ENCODE results near the gene TUT1. TPM values are rescaled to one million over a fixed set of nuclear protein-coding genes. Genes with fewer than 3 reads are reported as not detected.
"Not testable (repeated sequence)": the region's sequence is repeated elsewhere in the genome, so short reads cannot be mapped to it uniquely, and the experiment has no call there.

Gene TUT1
- total RNA-seq, 3 donors from 2014 or later (not counting 1 experiment from before 2014, with no cell fraction given) = 20.0 to 28.9 (median 26.2) TPM

DNA sequence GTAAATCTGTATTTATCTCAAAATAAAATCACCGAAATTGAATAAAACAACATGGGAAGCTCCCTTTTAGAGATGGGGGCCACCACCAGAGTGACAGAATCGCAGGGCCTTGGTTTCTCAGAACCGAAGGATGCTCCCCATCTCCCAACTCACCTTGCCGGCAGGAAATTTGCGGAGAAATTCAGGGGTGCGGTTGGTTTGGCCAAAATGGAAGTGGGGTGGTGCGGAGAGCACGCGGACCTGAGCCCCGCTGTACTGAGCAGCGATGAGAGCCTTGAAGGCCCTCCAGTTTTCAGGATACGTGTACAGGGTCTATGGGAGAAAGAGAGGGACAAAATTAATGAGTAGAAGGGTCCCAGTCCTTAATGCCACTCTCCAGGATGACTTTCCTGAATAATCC lies 18.9 kb downstream of the TUT1 start:
- intact Hi-C loops (cut with micrococcal nuclease) = loop anchor here (5.0 kb wide), 1 partner anchor 135 kb away; the partner anchor contains the start of genes BSCL2 and GNG3
- H3K4me3 ChIP-seq (ENCODE audit: low read length) = peak overlapping the region; percentile 94
- ATAC-seq (no peak), DNase-seq (no peak)
- Mint-ChIP-seq H3K4me1 (peaks cover 37 to 55% of the 10 kb centered on the region in 2 donors), H3K27me3 (ENCODE audit: low read depth in 2 of 2) (no peaks in the 10 kb centered on the region), H3K27ac (peak overlapping the region; percentile 92 to 95), H3K4me3 (peak overlapping the region; percentile 99), H3K9me3 (no peaks in the 10 kb centered on the region), H3K36me3 (peaks cover 12% of the 10 kb centered on the region)
- peak overlapping the region; percentile 80 for H3K27ac ChIP-seq (ENCODE audit: low read length)
- H3K36me3 ChIP-seq (ENCODE audit: control insufficient read depth, insufficient read depth, low read length) = peaks cover 38% of the 10 kb centered on the region
- no peaks in the 10 kb centered on the region for H3K9me3 ChIP-seq (ENCODE audit: control insufficient read depth, insufficient read depth, low read length)
- whole genome bisulfite sequencing (ENCODE audit: insufficient coverage) = 92% methylated on average over 11 of the region's 12 CpGs
- H3K4me1 ChIP-seq (ENCODE audit: control insufficient read depth, insufficient read depth, low read length) = peaks cover 27% of the 10 kb centered on the region
- TF ChIP-seq, protein P1, sequence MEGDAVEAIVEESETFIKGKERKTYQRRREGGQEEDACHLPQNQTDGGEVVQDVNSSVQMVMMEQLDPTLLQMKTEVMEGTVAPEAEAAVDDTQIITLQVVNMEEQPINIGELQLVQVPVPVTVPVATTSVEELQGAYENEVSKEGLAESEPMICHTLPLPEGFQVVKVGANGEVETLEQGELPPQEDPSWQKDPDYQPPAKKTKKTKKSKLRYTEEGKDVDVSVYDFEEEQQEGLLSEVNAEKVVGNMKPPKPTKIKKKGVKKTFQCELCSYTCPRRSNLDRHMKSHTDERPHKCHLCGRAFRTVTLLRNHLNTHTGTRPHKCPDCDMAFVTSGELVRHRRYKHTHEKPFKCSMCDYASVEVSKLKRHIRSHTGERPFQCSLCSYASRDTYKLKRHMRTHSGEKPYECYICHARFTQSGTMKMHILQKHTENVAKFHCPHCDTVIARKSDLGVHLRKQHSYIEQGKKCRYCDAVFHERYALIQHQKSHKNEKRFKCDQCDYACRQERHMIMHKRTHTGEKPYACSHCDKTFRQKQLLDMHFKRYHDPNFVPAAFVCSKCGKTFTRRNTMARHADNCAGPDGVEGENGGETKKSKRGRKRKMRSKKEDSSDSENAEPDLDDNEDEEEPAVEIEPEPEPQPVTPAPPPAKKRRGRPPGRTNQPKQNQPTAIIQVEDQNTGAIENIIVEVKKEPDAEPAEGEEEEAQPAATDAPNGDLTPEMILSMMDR (IDR thresholded peaks at IDR 0.05) = no peak
- no peaks in the 10 kb centered on the region for H3K27me3 ChIP-seq (ENCODE audit: control insufficient read depth, insufficient read depth, low read length)

- H3K27me3 ChIP-seq (ENCODE audit: control insufficient read depth, insufficient read depth, low read length); DNase-seq; H3K4me3 ChIP-seq (ENCODE audit: low read length); H3K27ac ChIP-seq (ENCODE audit: low read length); H3K9me3 ChIP-seq (ENCODE audit: control insufficient read depth, insufficient read depth, low read length); H3K27me3 Mint-ChIP-seq (ENCODE audit: low read depth in 2 of 2); H3K9me3 Mint-ChIP-seq; ATAC-seq: not testable (repeated sequence)
- Mint-ChIP-seq H3K36me3 (peaks cover 21% of the 10 kb centered on the region), H3K4me3 (peak overlapping the region; percentile 99), H3K27ac (peak overlapping the region; percentile 92 to 95), H3K4me1 (peaks cover 45 to 64% of the 10 kb centered on the region in 2 donors)
- WGBS (ENCODE audit: insufficient coverage) = 99% methylated on average over 5 of the region's 5 CpGs
- intact Hi-C loops (cut with micrococcal nuclease) = loop anchor here (5.0 kb wide), 1 partner anchor 136 kb away; the partner anchor contains the start of genes BSCL2 and GNG3
- peaks cover 40% of the 10 kb centered on the region for H3K36me3 ChIP-seq (ENCODE audit: control insufficient read depth, insufficient read depth, low read length)
- peaks cover 27% of the 10 kb centered on the region for H3K4me1 ChIP-seq (ENCODE audit: control insufficient read depth, insufficient read depth, low read length)
Observed at GRCh38 chr11:62571493-62571892, 19.8 kb downstream of the TUT1 start.

DNA sequence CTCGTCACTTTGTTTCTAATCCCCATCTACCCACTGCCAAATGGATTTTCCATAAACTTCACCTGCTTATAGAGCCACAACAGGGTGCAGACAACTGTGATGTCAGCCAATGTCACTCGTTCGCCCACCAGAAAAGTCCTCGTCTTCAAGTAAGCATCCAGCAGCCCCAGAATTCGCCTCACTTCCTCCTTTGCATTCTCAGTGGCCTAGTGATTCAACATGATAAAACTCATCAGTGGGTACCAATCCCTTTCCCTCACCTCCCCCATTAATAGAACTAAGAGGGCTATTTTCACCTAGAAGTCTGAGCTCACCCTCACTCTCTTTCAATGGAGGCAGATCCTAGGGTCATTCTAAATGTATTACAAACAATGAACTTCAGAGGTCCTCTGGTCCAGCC lies 20.4 kb downstream of the TUT1 start:
- intact Hi-C loops (cut with micrococcal nuclease) = loop anchor here (5.0 kb wide), 1 partner anchor 136 kb away; the partner anchor contains the start of genes BSCL2 and GNG3
- H3K9me3 ChIP-seq (ENCODE audit: control insufficient read depth, insufficient read depth, low read length); H3K27me3 ChIP-seq (ENCODE audit: control insufficient read depth, insufficient read depth, low read length); H3K27ac ChIP-seq (ENCODE audit: low read length); DNase-seq; ATAC-seq; H3K4me3 Mint-ChIP-seq; H3K9me3 Mint-ChIP-seq; H3K4me3 ChIP-seq (ENCODE audit: low read length); H3K27me3 Mint-ChIP-seq (ENCODE audit: low read depth in 2 of 2): not testable (repeated sequence)
- Mint-ChIP-seq H3K36me3 (peaks cover 26% of the 10 kb centered on the region), H3K4me1 (peaks cover 45 to 64% of the 10 kb centered on the region in 2 donors), H3K27ac (peak overlapping the region in 1 of 2 donors; percentile 92)
- 85% methylated on average over 5 of the region's 5 CpGs for WGBS (ENCODE audit: insufficient coverage)
- H3K36me3 ChIP-seq (ENCODE audit: control insufficient read depth, insufficient read depth, low read length) = peaks cover 42% of the 10 kb centered on the region
- H3K4me1 ChIP-seq (ENCODE audit: control insufficient read depth, insufficient read depth, low read length) = peaks cover 27% of the 10 kb centered on the region

DNA sequence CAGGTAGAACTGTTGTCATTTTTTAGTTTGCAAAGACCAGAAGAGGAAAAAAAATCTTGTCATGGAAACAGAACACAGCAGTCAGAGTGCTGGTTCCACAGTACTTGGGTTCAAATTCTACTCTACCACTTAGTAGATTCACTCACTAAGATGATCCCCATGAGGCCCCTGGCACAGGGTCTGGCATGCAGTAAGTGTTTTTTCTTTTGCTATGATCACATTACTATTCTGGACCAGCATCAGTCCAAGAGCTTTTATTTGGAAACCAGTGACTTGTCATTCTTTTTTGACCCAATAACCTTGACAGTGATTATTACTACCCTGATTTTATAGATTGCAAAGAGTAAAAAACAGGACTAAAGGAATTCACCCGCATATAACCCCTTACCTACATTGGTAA lies 21.7 kb downstream of the TUT1 start:
- WGBS (ENCODE audit: insufficient coverage) = no CpG with 5 or more reads among the region's 1 CpG
- Mint-ChIP-seq H3K36me3 (peaks cover 26% of the 10 kb centered on the region), H3K27ac (no peak overlapping the region), H3K4me3 (no peak overlapping the region), H3K27me3 (ENCODE audit: low read depth in 2 of 2) (no peaks in the 10 kb centered on the region), H3K9me3 (no peaks in the 10 kb centered on the region), H3K4me1 (peaks cover 40 to 56% of the 10 kb centered on the region in 2 donors)
- TF ChIP-seq, protein P1 (IDR thresholded peaks at IDR 0.05) = no peak
- no peak overlapping the region for H3K4me3 ChIP-seq (ENCODE audit: low read length)
- peaks cover 19% of the 10 kb centered on the region for H3K4me1 ChIP-seq (ENCODE audit: control insufficient read depth, insufficient read depth, low read length)
- no peak overlapping the region for H3K27ac ChIP-seq (ENCODE audit: low read length)
- intact Hi-C loops (cut with micrococcal nuclease) = loop anchor here (5.0 kb wide), 1 partner anchor 138 kb away; the partner anchor contains the start of genes BSCL2 and GNG3
- H3K9me3 ChIP-seq (ENCODE audit: control insufficient read depth, insufficient read depth, low read length) = no peaks in the 10 kb centered on the region
- peaks cover 53% of the 10 kb centered on the region for H3K36me3 ChIP-seq (ENCODE audit: control insufficient read depth, insufficient read depth, low read length)
- no peaks in the 10 kb centered on the region for H3K27me3 ChIP-seq (ENCODE audit: control insufficient read depth, insufficient read depth, low read length)
- DNase-seq (no peak), ATAC-seq (no peak)

Measured in natural killer cell (primary cell).